ENCODE measurements around the gene ZBTB8A. TPM values are rescaled to one million over a fixed set of nuclear protein-coding genes. Genes with fewer than 3 reads are reported as not detected.

The ZBTB8A gene
- total RNA-seq, 1 experiment from 2014 or later: 6.2 TPM

DNA sequence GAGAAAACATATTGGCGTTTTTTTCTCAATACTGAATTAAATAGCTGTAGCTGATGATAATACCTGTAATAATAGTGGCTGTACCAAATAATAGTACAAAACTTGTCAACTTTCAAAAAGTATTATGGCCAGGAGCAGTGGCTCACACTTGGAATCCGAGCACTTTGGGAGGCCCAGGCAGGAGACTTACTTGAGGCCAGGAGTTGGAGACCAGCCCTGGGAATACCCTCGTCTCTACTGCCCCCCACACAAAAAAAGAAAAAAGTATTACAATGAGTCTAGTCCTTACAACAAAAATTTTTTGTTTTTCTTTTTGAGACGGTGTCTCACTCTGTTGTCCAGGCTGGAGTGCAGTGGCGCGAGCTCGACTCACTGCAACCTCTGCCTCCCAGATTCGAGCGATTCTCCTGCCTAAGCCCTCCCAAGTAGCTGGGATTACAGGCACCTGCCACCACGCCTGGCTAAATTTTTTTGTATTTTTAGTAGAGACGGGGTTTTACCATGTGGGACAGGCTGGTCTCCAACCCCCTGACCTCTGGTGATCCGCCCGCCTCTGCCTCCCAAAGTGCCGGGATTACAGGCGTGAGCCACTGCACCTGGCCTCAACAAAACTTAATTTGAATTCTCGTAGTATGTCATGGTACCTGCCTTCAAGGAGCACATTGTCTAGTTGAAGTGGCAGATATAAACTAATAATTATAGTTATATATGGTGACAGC lies 113.2 kb downstream of the ZBTB8A start:
- no peak for DNase-seq (ENCODE audit: low read depth)

Other genes starting within 250 kb of the ZBTB8A start
- gene HDAC1, start 247.3 kb upstream of the ZBTB8A start, total RNA-seq (2014; rRNA removed; shearing (Covaris generic)): 96.9 and 122 TPM in 2 replicates
- gene MARCKSL1, start 203.2 kb upstream of the ZBTB8A start, total RNA-seq (2014; rRNA removed; shearing (Covaris generic)): 132 and 151 TPM in 2 replicates
- gene FAM229A, start 176.9 kb upstream of the ZBTB8A start, total RNA-seq (2014; rRNA removed; shearing (Covaris generic)): 0.48 and 2.7 TPM in 2 replicates
- 1.9 TPM in 1 of 2 replicates, not detected in the other for gene TSSK3, start 176.9 kb upstream of the ZBTB8A start, total RNA-seq (2014; rRNA removed; shearing (Covaris generic))
- 69.0 and 75.7 TPM in 2 replicates for gene BSDC1, start 145.0 kb upstream of the ZBTB8A start, total RNA-seq (2014; rRNA removed; shearing (Covaris generic))
- gene ZBTB8B, start 74.4 kb upstream of the ZBTB8A start, total RNA-seq (2014; rRNA removed; shearing (Covaris generic)): 0.17 and 0.45 TPM in 2 replicates
- gene ZBTB8OS, start 111.1 kb downstream of the ZBTB8A start, total RNA-seq (2014; rRNA removed; shearing (Covaris generic)): 94.3 and 101 TPM in 2 replicates
- gene RBBP4, start 111.8 kb downstream of the ZBTB8A start, total RNA-seq (2014; rRNA removed; shearing (Covaris generic)): 100 and 152 TPM in 2 replicates
- 52.8 and 63.1 TPM in 2 replicates for gene SYNC, start 163.3 kb downstream of the ZBTB8A start, total RNA-seq (2014; rRNA removed; shearing (Covaris generic))

Data from Daoy (cell line).